SK-N-MC (cell line): ENCODE data around the gene XCL1.
"Not testable (repeated sequence)": the region's sequence is repeated elsewhere in the genome, so short reads cannot be mapped to it uniquely, and the experiment has no call there.

Experiments
- DNase-seq: peaks from one replicate; pipeline ENCODE4 v3.0.0-alpha.2; 2011; ENCODE audit warnings: low read depth, low spot score
- H3K27ac ChIP-seq: fragments of 200-600 bp; sonication (generic); 2 replicates; pipeline ENCODE4 v1.5.1; 2016; ENCODE audit warnings: mixed run types
- H3K36me3 ChIP-seq: fragments of 200-600 bp; sonication (generic); 2 replicates; pipeline ENCODE4 v1.6.1; 2017; ENCODE audit warnings: antibody characterized with exemption, low read length, mixed read lengths; ENCODE audit not compliant: insufficient read depth
- H3K4me3 ChIP-seq: fragments of 200-600 bp; sonication (generic); 2 replicates; pipeline ENCODE4 v1.5.1; 2016
- H3K9ac ChIP-seq: fragments of 200-600 bp; sonication (generic); 2 replicates; pipeline ENCODE4 v1.8.0; 2017; ENCODE audit warnings: mixed run types, mixed read lengths; ENCODE audit not compliant: insufficient read length
- H3K9me3 ChIP-seq: fragments of 200-600 bp; sonication (generic); 2 replicates; pipeline ENCODE4 v1.6.1; 2017; ENCODE audit warnings: low read depth, mild to moderate bottlenecking, antibody characterized with exemption, low read length, moderate library complexity, mixed read lengths
- EZH2 ChIP-seq: fragments of 200-600 bp; sonication (generic); IDR thresholded peaks from one replicate; pipeline ENCODE4 v1.6.1; 2017; ENCODE audit warnings: antibody characterized with exemption
- FOXP2 ChIP-seq: optimal IDR thresholded peaks from 2 replicates; pipeline ENCODE3; 2011; ENCODE audit warnings: mild to moderate bottlenecking, moderate library complexity; ENCODE audit not compliant: insufficient read depth; ENCODE audit errors: extremely low read length, control extremely low read depth
- POLR2AphosphoS5 ChIP-seq: IDR thresholded peaks from 2 replicates; pipeline ENCODE4 v1.6.1; 2012; ENCODE audit warnings: mild to moderate bottlenecking, low read depth, low read length, borderline replicate concordance

Gene XCL1

GRCh38 chr1:168561989-168562388, 14.4 kb upstream of the XCL1 start:
- H3K9me3 ChIP-seq, result no peaks in the 10 kb centered on the region
- no peak for TF ChIP-seq EZH2
- no peak for TF ChIP-seq FOXP2
- no peak for TF ChIP-seq POLR2AphosphoS5
- no peak overlapping the region for H3K9ac ChIP-seq
- H3K4me3 ChIP-seq, result no peak overlapping the region
- DNase-seq, result no peak
- no peak overlapping the region for H3K27ac ChIP-seq
- H3K36me3 ChIP-seq, result no peaks in the 10 kb centered on the region

- TF ChIP-seq EZH2 (no peak), POLR2AphosphoS5 (no peak), FOXP2 (no peak)
- H3K36me3 ChIP-seq, result no peaks in the 10 kb centered on the region
- DNase-seq, result no peak
- H3K9ac ChIP-seq, result no peak overlapping the region
- H3K4me3 ChIP-seq, result no peak overlapping the region
- H3K27ac ChIP-seq, result no peak overlapping the region
- no peaks in the 10 kb centered on the region for H3K9me3 ChIP-seq
Observed at GRCh38 chr1:168565825-168566224, 10.6 kb upstream of the XCL1 start.

- H3K36me3 ChIP-seq, result no peaks in the 10 kb centered on the region
- H3K9me3 ChIP-seq, result no peaks in the 10 kb centered on the region
- no peak for TF ChIP-seq POLR2AphosphoS5
- no peak for TF ChIP-seq FOXP2
- TF ChIP-seq EZH2, result no peak
- no peak overlapping the region for H3K27ac ChIP-seq
- no peak overlapping the region for H3K9ac ChIP-seq
- no peak for DNase-seq
- H3K4me3 ChIP-seq, result no peak overlapping the region
Observed at GRCh38 chr1:168567007-168567406, 9.4 kb upstream of the XCL1 start.

DNA sequence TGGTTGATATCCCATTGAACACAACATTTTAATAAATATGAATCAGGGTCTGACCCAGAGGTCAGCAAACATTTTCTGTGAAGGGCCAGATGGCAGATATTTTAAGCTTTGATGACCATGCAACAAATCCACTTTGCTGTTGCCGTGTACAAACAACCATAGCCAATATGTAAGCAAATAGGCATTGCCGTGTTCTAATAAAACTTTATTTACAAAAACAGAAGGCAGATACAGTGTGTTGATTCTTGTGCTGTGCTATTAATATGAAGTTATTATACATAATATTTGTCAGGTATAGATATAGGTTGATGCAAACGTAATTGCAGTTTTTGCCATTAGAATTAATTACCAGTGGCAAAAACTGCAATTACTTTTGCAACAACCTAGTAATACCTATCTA, 8.8 kb upstream of the XCL1 start:
- Histone ChIP-seq H3K4me3 (no peak overlapping the region), H3K9me3 (no peaks in the 10 kb centered on the region), H3K36me3 (no peaks in the 10 kb centered on the region), H3K9ac (no peak overlapping the region), H3K27ac (no peak overlapping the region)
- TF ChIP-seq FOXP2 (no peak), EZH2 (no peak), POLR2AphosphoS5 (no peak)
- no peak for DNase-seq

DNA sequence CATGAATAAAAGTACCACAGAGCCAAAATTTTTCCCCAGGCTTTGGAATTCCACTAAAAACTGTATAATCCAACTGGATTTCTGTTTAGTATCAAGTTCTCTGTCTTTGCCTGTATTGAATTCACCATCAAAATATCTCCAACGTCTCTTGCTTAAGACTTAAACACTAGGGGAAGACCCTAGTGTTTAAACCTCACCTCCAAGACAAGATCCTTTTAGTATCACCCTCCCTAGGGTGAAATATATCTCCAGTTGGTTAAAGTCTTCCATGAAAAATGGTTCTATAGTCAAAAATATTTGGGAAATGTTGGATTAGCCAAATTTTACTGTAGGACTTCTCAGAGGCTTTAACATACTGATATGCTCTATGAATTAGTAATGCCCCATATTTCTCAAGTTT, 8.1 kb upstream of the XCL1 start:
- H3K4me3 ChIP-seq, result no peak overlapping the region
- no peak for DNase-seq
- no peaks in the 10 kb centered on the region for H3K36me3 ChIP-seq
- H3K9me3 ChIP-seq, result no peaks in the 10 kb centered on the region
- H3K9ac ChIP-seq, result no peak overlapping the region
- TF ChIP-seq EZH2, result no peak
- no peak for TF ChIP-seq FOXP2
- TF ChIP-seq POLR2AphosphoS5, result no peak
- H3K27ac ChIP-seq, result no peak overlapping the region

DNA sequence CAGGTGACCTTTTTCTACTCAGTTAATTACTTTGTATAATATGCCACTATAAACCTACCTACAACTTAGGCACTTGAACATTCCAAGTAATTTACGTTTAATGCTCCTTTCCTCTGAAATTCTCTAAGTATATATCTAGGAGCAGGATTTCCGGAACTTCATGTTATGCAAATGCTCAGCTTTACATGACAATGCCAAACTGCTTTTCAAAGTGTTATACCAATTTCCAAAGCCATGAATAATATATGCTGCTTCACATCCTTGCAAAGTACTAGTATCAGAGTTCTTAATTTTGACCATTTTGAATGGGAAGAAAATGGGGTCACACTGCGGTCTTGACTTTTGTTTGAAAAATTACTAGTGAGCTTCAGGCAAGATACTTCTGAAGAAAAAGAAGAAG, 5.8 kb upstream of the XCL1 start:
- H3K9me3 ChIP-seq, result no peaks in the 10 kb centered on the region
- DNase-seq, result no peak
- H3K4me3 ChIP-seq, result no peak overlapping the region
- H3K36me3 ChIP-seq, result no peaks in the 10 kb centered on the region
- no peak overlapping the region for H3K27ac ChIP-seq
- no peak for TF ChIP-seq POLR2AphosphoS5
- no peak for TF ChIP-seq FOXP2
- no peak for TF ChIP-seq EZH2
- H3K9ac ChIP-seq, result no peak overlapping the region

DNA sequence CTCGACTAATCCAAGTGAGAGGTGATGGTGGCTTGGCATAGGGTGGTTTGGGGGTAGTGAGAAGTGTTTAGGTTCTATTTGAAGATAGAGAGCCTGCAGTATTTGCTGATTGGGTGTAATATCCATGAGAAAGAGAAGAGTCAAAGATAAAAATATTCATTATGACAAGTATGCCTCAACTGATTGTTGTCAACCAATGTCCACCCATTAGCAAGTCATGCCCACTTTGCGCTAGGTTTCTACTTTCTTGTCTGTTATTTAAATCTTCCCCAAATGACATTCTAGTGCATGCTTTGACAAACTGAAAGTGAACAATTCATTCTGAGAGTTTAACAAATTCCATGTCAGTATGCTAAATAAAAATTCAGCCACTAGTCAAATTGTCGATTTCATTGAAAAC, 3.8 kb upstream of the XCL1 start:
- no peaks in the 10 kb centered on the region for H3K9me3 ChIP-seq
- no peaks in the 10 kb centered on the region for H3K36me3 ChIP-seq
- H3K27ac ChIP-seq, result no peak overlapping the region
- no peak for DNase-seq
- H3K4me3 ChIP-seq, result no peak overlapping the region
- H3K9ac ChIP-seq, result no peak overlapping the region
- TF ChIP-seq EZH2, result no peak
- no peak for TF ChIP-seq FOXP2

- H3K9me3 ChIP-seq, H3K36me3 ChIP-seq, H3K27ac ChIP-seq, H3K9ac ChIP-seq, H3K4me3 ChIP-seq, DNase-seq: not testable (repeated sequence)
Observed at GRCh38 chr1:168574234-168574633, 2.2 kb upstream of the XCL1 start.

- not testable (repeated sequence) for DNase-seq, H3K36me3 ChIP-seq, H3K9ac ChIP-seq, H3K9me3 ChIP-seq, H3K27ac ChIP-seq, H3K4me3 ChIP-seq
Observed at GRCh38 chr1:168578531-168579185, 2.3 kb downstream of the XCL1 start.

DNA sequence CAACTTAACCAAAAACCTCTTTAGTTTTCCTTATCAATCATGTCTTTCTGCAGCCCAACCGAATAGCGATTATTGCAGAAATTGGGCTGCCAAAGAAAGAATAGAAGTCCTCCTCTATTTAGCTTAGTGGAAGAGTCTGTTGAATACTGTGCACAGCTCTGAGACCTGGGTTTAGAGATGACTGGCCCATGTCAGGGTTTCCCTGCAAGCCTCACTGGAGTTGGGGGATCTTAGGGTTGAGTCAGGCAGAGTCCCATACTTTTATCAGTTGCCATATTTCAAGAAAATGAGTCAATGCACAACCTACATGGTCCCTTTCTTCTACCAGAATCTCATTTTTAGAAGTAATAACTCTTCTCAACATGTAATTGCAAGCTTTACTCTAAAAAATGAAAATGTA, 3.9 kb downstream of the XCL1 start:
- H3K9ac ChIP-seq, H3K36me3 ChIP-seq, H3K4me3 ChIP-seq, H3K9me3 ChIP-seq, H3K27ac ChIP-seq, DNase-seq: not testable (repeated sequence)

DNA sequence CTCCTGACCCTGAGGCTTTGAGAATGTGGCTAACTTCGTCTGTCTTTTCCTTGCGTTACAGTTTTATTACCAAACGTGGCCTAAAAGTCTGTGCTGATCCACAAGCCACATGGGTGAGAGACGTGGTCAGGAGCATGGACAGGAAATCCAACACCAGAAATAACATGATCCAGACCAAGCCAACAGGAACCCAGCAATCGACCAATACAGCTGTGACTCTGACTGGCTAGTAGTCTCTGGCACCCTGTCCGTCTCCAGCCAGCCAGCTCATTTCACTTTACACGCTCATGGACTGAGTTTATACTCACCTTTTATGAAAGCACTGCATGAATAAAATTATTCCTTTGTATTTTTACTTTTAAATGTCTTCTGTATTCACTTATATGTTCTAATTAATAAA, 4.6 kb downstream of the XCL1 start:
- H3K9me3 ChIP-seq, H3K36me3 ChIP-seq, H3K9ac ChIP-seq, H3K4me3 ChIP-seq, DNase-seq, H3K27ac ChIP-seq: not testable (repeated sequence)
